Stomach smooth muscle (tissue), 2 donors: ENCODE results near the gene PSME2.

Experiments used
- H3K27ac ChIP-seq: one replicate; pipeline ENCODE4 v1.7.0; 2013; ENCODE audit warnings: mild to moderate bottlenecking, low read length, inconsistent platforms
- H3K27me3 ChIP-seq, 2 donors: one replicate each; pipeline ENCODE4 v1.7.0; 2013; ENCODE audit warnings: low read length in 2 of 2; ENCODE audit not compliant: insufficient read depth in 2 of 2, control insufficient read depth in 1 of 2
- H3K36me3 ChIP-seq, 2 donors: one replicate each; pipeline ENCODE4 v1.7.0; 2013; ENCODE audit warnings: low read length in 2 of 2; ENCODE audit not compliant: control insufficient read depth in 2 of 2, insufficient read depth in 2 of 2
- H3K4me1 ChIP-seq: one replicate; pipeline ENCODE4 v1.7.0; 2013; ENCODE audit warnings: low read length; ENCODE audit not compliant: control insufficient read depth, insufficient read depth
- H3K4me3 ChIP-seq, 2 donors: one replicate each; pipeline ENCODE4 v1.7.0; 2013; ENCODE audit warnings: low read length in 2 of 2
- H3K9ac ChIP-seq, 2 donors: one replicate each; pipeline ENCODE4 v1.7.0; 2013; ENCODE audit warnings: low read length in 2 of 2, mild to moderate bottlenecking in 1 of 2
- H3K9me3 ChIP-seq, 2 donors: one replicate each; pipeline ENCODE4 v1.7.0; 2013; ENCODE audit warnings: low read length in 2 of 2; ENCODE audit not compliant: control insufficient read depth in 2 of 2
- donor health status: healthy.
- donor health status: Pancreatic carcinoma.

PSME2 gene

GRCh38 chr14:24186831-24187538 lies 40.6 kb upstream of the PSME2 start:
- no peaks in the 10 kb centered on the region for H3K9me3 ChIP-seq
- H3K9ac ChIP-seq = peak overlapping the region; percentile 25 to 29
- no peaks in the 10 kb centered on the region for H3K27me3 ChIP-seq
- H3K4me1 ChIP-seq = peaks cover 14% of the 10 kb centered on the region
- peaks cover 40 to 52% of the 10 kb centered on the region in 2 donors for H3K36me3 ChIP-seq
- H3K27ac ChIP-seq = no peak overlapping the region
- no peak overlapping the region for H3K4me3 ChIP-seq

GRCh38 chr14:24185741-24186140 lies 39.3 kb upstream of the PSME2 start:
- H3K9ac ChIP-seq = no peak overlapping the region
- no peaks in the 10 kb centered on the region for H3K27me3 ChIP-seq
- no peak overlapping the region for H3K27ac ChIP-seq
- no peak overlapping the region for H3K4me3 ChIP-seq
- H3K4me1 ChIP-seq = peaks cover 14% of the 10 kb centered on the region
- no peaks in the 10 kb centered on the region for H3K9me3 ChIP-seq
- H3K36me3 ChIP-seq = peaks cover 43 to 52% of the 10 kb centered on the region in 2 donors

- Histone ChIP-seq H3K36me3 (peaks cover 43 to 53% of the 10 kb centered on the region in 2 donors), H3K27ac (no peak overlapping the region), H3K27me3 (no peaks in the 10 kb centered on the region), H3K4me3 (no peak overlapping the region), H3K9ac (no peak overlapping the region), H3K4me1 (peaks cover 21% of the 10 kb centered on the region), H3K9me3 (no peaks in the 10 kb centered on the region)
Observed at GRCh38 chr14:24185026-24185425, 38.6 kb upstream of the PSME2 start.

- peaks cover 21% of the 10 kb centered on the region for H3K4me1 ChIP-seq
- H3K36me3 ChIP-seq = peaks cover 43 to 54% of the 10 kb centered on the region in 2 donors
- no peak overlapping the region for H3K9ac ChIP-seq
- no peak overlapping the region for H3K27ac ChIP-seq
- no peaks in the 10 kb centered on the region for H3K9me3 ChIP-seq
- no peaks in the 10 kb centered on the region for H3K27me3 ChIP-seq
- H3K4me3 ChIP-seq = no peak overlapping the region
Observed at GRCh38 chr14:24184104-24184970, 37.9 kb upstream of the PSME2 start.

GRCh38 chr14:24183014-24183481 lies 36.6 kb upstream of the PSME2 start:
- Histone ChIP-seq H3K27me3 (no peaks in the 10 kb centered on the region), H3K4me3 (no peak overlapping the region), H3K9me3 (no peaks in the 10 kb centered on the region), H3K9ac (no peak overlapping the region), H3K4me1 (peaks cover 14% of the 10 kb centered on the region), H3K27ac (no peak overlapping the region), H3K36me3 (peaks cover 43 to 60% of the 10 kb centered on the region in 2 donors)

- Histone ChIP-seq H3K27me3 (no peaks in the 10 kb centered on the region), H3K9me3 (no peaks in the 10 kb centered on the region), H3K4me1 (peaks cover 6% of the 10 kb centered on the region), H3K27ac (no peak overlapping the region), H3K4me3 (no peak overlapping the region), H3K9ac (no peak overlapping the region), H3K36me3 (peaks cover 43 to 60% of the 10 kb centered on the region in 2 donors)
Observed at GRCh38 chr14:24182110-24182882, 35.9 kb upstream of the PSME2 start.

GRCh38 chr14:24181371-24182077 lies 35.1 kb upstream of the PSME2 start:
- H3K4me1 ChIP-seq = peaks cover 6% of the 10 kb centered on the region
- peaks cover 40 to 55% of the 10 kb centered on the region in 2 donors for H3K36me3 ChIP-seq
- no peak overlapping the region for H3K9ac ChIP-seq
- no peak overlapping the region for H3K4me3 ChIP-seq
- H3K27ac ChIP-seq = peak overlapping the region; percentile 76
- H3K9me3 ChIP-seq = no peaks in the 10 kb centered on the region
- H3K27me3 ChIP-seq = no peaks in the 10 kb centered on the region

GRCh38 chr14:24179961-24180796 lies 33.8 kb upstream of the PSME2 start:
- no peaks in the 10 kb centered on the region for H3K9me3 ChIP-seq
- H3K9ac ChIP-seq = peak overlapping the region; percentile 29 to 40
- peaks cover 6% of the 10 kb centered on the region for H3K4me1 ChIP-seq
- peak overlapping the region; percentile 76 for H3K27ac ChIP-seq
- no peak overlapping the region for H3K4me3 ChIP-seq
- H3K27me3 ChIP-seq = no peaks in the 10 kb centered on the region
- H3K36me3 ChIP-seq = peaks cover 28 to 43% of the 10 kb centered on the region in 2 donors

GRCh38 chr14:24179294-24179960 lies 33.0 kb upstream of the PSME2 start:
- Histone ChIP-seq H3K4me3 (no peak overlapping the region), H3K9me3 (no peaks in the 10 kb centered on the region), H3K4me1 (peaks cover 6% of the 10 kb centered on the region), H3K9ac (peak overlapping the region; percentile 5 to 40), H3K36me3 (peaks cover 21 to 37% of the 10 kb centered on the region in 2 donors), H3K27ac (peak overlapping the region; percentile 76), H3K27me3 (no peaks in the 10 kb centered on the region)
